ENCODE data around the gene MEGF9.

MEGF9 gene

DNA sequence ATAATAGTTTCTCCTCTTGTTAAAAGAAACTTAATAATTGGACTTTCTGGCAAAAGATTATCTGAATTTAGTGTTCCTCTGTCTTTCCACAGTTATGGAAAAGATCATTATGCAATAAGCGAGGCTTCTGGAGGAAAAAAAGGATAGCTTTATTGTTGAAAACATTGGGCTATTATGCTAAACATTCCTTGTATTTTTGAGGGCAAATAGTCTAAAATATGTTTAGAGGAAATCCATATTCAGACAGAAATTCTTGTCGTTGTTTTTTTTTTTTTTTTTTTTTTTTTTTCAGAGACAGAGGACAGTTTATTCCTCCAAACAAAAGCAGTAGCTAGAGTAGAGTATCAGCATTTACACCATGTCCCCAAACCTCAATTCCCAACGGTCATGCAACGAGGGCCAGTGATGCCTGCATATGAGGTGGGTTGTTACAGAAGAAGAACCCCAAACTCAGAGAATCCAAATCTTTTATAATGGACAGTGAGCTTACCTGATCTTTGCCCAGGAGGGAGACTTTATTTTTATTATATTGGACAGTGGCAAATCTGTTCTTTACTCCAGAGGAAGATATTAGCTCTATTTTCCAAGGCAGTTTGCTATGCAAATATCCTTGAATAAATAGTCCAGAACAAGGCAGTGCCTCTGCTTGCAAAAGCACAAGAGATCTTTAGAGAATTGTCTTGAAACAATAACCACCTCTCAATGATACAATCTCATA lies 85.9 kb downstream of the MEGF9 start:
- no peak overlapping the region for H3K4me3 ChIP-seq (ENCODE audit: low read depth, low read length)

GRCh38 chr9:120627073-120627472 lies 87.2 kb downstream of the MEGF9 start:
- no peak overlapping the region for H3K4me3 ChIP-seq (ENCODE audit: low read depth, low read length)

DNA sequence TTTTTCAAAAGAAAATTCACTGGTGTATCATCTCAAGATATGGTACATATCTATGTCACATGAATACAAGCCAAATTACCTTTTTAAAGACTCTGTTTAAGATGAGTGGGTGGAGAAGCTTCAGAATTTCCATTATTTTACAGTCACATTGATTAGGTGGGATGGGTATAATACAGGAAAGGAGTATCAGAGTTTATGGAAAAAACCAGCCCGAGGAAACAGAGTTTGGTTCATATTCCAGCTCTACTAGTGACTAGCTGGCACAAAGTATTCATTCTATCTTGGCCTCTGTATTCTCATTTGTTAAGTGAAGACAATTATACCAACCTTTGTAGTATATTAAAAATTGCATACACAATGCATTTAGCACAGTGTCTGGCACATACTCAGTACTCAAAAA lies 87.8 kb downstream of the MEGF9 start:
- no peak overlapping the region for H3K4me3 ChIP-seq (ENCODE audit: low read depth, low read length)

- no peak overlapping the region for H3K4me3 ChIP-seq (ENCODE audit: low read depth, low read length)
Measured at GRCh38 chr9:120625222-120625621, 89.0 kb downstream of the MEGF9 start.

GRCh38 chr9:120622790-120623189 lies 91.5 kb downstream of the MEGF9 start:
- H3K4me3 ChIP-seq (ENCODE audit: low read depth, low read length) = no peak overlapping the region

DNA sequence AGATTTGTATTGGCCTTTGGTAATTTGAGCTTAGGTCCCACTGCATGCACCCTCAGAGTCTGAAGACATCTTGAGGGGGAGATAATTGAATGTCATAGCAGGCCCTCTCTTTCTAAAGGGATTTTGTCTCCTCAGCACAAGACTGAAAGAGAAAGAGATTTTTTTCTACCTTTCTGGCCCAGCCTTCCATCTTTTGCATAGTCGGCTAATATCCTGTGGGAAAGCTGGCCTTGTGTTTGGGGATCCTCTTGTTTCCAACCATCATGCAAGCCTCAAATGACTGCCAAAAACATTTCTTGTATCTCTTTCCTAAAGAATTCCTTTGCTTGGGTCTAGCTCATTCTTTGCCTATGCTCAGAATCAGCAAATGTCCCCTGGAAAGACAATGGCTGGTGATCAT lies 92.3 kb downstream of the MEGF9 start:
- H3K4me3 ChIP-seq (ENCODE audit: low read depth, low read length) = no peak overlapping the region

- no peak overlapping the region for H3K4me3 ChIP-seq (ENCODE audit: low read depth, low read length)
Measured at GRCh38 chr9:120619751-120620655, 94.3 kb downstream of the MEGF9 start.

GRCh38 chr9:120616966-120617935 lies 97.0 kb downstream of the MEGF9 start:
- H3K4me3 ChIP-seq (ENCODE audit: low read depth, low read length) = no peak overlapping the region

DNA sequence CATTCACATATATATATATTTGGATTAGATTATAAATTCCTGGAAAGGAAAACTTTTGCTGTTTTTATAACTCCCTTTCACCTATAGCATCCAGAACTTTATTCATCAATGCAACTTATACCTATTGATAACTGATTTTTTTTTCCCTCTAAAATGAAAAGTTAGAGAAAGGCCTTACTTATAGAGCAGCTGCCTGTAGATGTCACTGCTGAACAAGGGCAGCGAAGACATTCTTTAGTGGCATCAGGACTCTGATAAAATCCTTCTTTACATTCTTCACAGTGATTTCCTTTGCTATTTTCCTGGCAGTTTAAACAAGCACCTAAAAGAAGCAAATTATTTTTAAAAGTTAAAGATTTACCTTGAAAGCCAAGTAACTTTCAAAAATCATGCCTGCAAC lies 102.1 kb downstream of the MEGF9 start:
- H3K4me3 ChIP-seq (ENCODE audit: low read depth, low read length) = no peak overlapping the region

DNA sequence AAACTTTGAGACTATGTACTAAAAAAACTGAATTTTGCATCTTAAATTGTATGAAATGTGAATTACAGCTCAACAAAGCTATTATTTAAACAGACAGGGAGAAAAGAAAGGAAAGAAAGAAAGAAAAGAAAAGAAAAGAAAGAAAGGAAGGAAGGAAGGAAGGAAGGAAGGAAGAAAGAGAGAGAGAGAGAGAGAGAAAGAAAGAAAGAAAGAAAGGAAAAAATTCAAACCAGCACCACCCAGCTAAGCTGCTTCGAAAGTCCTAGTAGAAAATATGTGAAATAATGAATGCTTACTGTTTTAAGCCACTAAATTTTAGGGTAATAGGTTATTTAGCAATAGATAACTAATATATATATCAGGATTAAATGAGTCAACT lies 102.6 kb downstream of the MEGF9 start:
- H3K4me3 ChIP-seq (ENCODE audit: low read depth, low read length) = no peak overlapping the region

DNA sequence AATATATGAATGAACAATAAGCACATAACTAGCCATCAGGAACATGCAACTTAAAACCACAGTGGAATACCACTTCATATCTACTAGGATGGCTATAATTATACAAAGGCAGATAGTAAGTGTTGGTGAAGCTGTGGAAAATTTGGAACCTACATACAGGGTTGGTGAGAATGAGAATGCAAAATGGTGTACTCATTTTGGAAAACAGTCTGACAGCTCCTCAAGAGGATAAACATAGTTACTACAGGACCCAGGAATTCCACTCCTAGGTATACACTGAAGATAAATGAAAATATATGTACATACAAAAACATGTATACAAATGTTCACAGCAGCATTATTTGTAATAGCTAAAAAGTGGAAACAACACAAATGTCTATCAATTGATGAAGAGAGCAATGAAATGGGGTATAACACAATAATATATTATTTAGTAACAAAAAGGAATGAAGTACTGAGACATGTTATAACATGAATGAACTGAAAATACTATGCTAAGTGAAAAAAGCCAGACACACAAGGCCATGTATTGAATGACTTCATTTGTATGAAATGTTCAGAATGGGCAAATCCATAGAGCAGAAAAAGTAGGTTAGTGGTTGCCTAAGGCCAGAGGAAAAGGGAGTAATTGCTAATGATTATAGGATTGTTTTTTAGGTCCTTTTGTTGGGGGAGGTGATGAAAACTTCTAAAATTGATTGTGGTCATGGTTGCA lies 103.1 kb downstream of the MEGF9 start:
- H3K4me3 ChIP-seq (ENCODE audit: low read depth, low read length) = no peak overlapping the region

DNA sequence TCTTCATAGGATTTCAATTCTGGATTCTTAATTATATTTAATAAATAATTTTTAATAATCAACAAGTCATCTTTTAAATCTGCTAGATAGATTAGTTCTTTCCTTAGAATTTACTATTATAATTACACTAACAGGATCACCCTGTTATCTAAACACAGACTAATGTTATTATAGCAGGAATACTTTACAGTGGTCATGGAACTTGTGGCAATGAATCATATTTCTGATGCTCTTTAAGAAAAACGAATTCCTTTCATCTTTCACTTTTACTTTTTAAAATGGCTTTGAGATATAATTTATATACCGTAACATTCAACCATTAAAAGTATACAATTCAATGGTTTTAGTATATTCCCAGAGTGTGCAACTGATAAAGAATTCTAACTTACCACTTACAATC lies 104.6 kb downstream of the MEGF9 start:
- no peak overlapping the region for H3K4me3 ChIP-seq (ENCODE audit: low read depth, low read length)

DNA sequence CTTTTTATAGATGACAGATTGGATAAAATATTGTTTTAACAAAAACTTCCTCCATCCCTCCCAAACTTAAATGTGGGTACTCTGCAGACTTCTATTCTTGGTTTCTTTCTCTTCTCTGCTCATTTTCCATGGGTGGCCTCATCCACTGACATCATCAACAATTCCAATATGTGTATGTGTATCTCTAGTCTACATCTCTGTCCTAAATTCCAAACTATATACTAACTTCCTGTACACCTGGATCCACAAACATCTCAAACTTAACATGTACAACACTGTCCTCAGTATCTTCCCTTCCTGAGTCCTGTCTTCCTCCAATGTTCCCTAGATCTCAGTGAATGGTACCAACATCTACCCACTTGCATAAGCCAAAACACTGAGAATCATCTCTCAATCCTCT lies 105.8 kb downstream of the MEGF9 start:
- no peak overlapping the region for H3K4me3 ChIP-seq (ENCODE audit: low read depth, low read length)

DNA sequence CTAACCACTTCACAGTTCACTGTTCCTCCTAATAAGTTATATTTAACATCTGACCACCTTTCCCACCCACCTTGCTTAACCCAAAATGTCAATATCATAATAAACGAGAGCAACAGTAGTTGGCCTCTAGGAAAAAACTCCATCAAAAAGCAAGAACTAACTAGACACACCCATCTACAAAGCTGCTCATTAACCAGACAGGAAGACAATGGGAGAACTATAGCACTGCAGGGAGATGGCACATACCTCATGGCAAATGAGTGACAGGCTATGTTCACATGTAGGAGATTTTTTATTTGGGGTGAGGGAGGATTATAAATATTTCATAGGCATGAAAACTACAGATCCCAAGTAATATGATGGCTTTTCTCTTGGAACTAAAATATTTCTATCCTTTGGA lies 110.7 kb downstream of the MEGF9 start:
- no peak overlapping the region for H3K4me3 ChIP-seq (ENCODE audit: low read depth, low read length)

DNA sequence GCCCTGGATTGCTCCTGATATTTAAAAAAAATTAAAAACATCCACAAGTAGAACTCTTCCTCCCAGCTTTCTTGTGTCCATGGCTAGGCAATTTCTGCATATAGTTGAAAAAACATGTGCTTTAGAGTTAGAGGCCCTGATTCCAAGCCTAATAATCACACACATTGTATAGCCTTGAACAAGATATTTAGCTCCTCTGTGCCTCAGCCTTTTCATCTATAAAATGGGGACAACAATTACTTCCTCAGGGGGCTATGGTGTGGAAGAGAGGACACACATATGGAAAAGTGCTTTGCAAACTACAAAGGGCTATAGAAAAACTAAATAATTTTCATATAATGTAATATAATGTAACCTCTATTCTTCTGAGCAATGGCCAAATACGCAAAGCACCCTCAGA lies 111.3 kb downstream of the MEGF9 start:
- H3K4me3 ChIP-seq (ENCODE audit: low read depth, low read length) = no peak overlapping the region

- H3K4me3 ChIP-seq (ENCODE audit: low read depth, low read length) = no peak overlapping the region
Measured at GRCh38 chr9:120593955-120594277, 120.4 kb downstream of the MEGF9 start.

- no peak overlapping the region for H3K4me3 ChIP-seq (ENCODE audit: low read depth, low read length)
Measured at GRCh38 chr9:120593250-120593954, 120.9 kb downstream of the MEGF9 start.

DNA sequence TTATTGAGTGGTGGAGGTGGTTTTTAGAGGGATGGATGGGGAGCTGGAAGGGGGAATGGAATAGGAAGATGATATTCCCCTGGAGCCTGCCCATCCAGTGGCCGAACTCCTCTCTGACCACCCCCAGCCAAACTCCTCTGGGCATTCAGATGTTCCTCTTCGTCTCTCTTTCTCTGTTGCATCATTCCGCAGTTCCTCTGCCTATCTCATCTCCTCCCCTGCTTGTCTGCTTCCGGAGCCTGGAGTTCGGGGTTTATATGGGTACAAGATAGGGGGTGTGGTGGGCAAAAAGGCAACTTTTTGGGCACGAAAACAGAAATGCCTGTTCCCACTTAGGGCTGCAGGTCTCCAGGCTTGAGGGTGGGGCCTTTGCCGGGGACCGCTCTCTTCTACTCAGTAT lies 122.1 kb downstream of the MEGF9 start:
- H3K4me3 ChIP-seq (ENCODE audit: low read depth, low read length) = no peak overlapping the region

DNA sequence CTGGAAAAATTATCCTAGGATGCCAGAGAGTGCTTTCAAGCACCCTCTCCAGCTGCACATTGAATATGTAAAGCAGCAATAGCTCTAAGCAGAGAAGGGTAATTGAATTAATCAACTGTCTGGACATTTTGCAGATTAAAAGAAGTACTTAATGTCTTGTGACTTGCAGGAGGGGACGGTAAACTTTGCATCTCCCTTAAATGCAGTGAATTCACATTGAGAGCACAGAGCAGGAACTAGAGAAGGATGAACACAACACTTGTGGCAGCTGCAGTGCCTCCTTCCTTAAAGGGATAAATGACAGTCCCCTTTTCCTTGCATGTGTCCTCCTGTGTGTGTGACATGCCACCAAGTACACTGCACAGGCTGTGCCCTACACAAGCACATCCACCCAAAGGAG lies 126.9 kb downstream of the MEGF9 start:
- no peak overlapping the region for H3K4me3 ChIP-seq (ENCODE audit: low read depth, low read length)

GRCh38 chr9:120583958-120584369 lies 130.3 kb downstream of the MEGF9 start:
- no peak overlapping the region for H3K4me3 ChIP-seq (ENCODE audit: low read depth, low read length)

Data from iPS-11a (cell line).